Stimulated activated CD8-positive, alpha-beta memory T cell treated with anti-CD3 and anti-CD28 coated beads, Interleukin-7, amount 100 ng/mL, for 1 hour (primary cell): Measurements from ENCODE around the gene DCAF17.

Source experiments
- DNase-seq, 2 donors: peaks; one replicate each; pipeline ENCODE4 v3.0.0-alpha.2; 2020; ENCODE audit warnings: low read depth in 2 of 2

DCAF17 gene, protein sequence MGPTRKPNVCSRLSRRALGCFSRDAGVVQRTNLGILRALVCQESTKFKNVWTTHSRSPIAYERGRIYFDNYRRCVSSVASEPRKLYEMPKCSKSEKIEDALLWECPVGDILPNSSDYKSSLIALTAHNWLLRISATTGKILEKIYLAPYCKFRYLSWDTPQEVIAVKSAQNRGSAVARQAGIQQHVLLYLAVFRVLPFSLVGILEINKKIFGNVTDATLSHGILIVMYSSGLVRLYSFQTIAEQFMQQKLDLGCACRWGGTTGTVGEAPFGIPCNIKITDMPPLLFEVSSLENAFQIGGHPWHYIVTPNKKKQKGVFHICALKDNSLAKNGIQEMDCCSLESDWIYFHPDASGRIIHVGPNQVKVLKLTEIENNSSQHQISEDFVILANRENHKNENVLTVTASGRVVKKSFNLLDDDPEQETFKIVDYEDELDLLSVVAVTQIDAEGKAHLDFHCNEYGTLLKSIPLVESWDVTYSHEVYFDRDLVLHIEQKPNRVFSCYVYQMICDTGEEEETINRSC

DNA sequence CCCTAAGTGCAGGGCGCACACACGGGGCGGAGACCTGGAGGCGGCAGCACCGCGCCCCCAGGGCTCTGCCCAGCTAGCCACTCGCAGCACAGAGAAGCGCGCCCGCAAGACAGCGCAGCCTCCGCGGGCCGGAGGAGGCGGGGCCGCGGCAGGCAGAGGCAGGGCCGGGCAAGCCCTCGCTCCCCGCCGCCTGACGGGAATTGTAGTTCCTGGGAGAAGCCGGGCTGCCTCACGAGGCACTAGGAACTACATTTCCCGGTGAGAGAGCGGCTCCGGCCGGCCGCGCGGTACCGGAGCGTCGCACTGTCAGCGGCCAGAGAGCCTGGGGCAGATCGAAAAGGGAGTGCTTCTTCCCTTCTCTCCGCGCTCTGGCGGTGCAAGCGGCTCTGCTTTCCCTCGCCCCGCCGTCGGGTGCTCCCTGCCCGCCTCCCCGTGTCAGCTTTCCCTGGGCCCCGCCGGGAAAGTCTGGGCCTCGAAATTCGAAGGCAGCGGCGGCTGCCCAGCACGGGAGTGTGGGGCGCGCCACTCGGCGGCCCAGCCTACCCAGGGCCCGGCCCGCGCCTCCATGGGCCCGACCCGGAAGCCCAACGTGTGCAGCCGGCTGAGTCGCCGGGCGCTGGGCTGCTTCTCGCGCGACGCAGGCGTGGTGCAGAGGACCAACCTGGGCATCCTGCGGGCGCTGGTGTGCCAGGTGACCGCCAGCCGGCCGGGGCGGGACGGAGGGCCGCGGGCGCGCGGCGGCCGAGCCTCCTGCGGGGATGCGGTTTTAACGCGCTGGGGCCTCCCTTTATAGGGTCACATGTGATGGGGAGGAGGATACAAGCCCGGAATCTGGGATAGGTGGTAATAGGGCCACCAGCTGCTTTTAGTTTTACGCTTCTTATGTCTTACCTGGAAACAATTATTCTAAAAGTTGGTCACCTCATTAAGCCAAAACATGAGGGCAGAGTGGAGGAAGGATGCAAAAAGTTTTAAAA is at the start of gene DCAF17:
Gene DCAF17, plus strand, starts transcription at position 214 of the 977 bp plus-strand sequence. Its CDS starts 352 bp downstream, at position 566.
- peak; percentile 81 for DNase-seq

DNA sequence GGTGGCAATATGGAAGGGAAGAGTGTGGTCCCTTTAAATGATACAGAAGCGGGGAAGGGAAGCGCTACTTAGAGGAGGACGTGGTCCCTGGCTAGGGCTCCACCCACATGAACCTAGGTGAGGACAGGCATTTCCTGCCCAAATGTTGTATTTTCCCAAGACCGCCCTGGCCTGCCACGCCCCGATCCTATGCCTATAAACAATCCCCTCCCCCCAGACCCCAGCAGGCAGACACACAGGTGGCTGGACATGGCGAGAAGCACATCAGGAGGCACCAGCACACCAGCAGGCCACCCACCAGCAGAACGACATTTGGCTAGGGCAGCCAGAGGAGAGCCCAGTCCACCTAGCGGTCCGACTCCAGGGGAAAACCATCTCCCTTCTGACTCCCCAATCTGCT is 47.4 kb upstream of the DCAF17 start:
- DNase-seq = no peak

DNA sequence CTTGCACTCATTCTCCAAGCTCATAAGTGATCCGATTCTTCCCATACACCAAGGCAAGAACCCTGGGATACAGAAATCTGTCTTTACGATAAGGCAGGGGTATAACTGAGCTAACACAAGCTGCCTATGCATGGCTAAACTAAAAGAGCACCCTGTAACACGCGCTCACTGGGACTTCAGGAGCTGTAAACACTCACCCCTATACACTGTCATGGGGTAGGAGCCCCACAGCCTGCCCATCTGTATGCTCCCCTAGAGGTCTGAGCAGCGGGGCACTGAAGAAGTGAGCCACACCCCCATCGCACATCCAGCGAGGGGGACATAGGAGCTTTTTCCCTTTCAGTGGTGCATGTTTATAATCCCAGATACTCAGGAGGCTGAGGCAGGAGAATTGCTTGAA is 47.0 kb upstream of the DCAF17 start:
- no peak for DNase-seq

DNA sequence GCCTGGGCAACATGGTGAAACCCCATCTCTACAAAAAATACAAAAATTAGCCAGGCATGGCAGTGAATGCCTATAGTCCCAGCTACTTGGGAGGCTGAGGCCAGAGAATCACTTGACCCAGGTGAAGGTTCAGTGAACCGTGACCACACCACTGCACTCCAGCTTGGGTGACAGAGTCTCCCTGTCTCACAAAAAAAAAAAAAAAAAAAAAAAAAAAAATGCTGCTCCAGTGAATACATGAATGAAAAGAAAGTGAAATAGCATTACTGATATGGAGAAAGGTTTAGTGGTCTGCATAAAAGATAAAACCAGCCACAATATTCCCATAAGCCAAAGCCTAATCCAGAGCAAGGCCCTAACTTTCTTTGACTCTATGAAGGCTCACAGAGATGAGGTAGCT is 44.7 kb upstream of the DCAF17 start:
- DNase-seq = no peak

DNA sequence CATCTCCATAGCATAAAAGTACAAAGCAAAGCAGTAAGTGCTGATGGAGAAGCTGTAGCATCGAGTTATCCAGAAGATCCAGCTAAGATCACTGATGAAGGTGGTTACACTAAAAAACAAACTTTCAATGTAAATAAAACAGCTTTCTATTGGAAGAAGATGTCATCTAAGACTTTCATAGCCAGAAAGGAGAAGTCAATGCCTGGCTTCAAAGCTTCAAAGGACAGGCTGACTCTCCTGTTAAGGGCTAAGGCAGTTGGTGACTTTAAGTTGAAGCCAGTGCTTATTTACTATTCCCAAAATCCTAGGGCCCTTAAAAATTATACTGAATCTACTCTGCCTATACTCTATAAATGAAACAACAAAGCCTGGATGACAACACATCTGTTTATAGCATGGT is 44.2 kb upstream of the DCAF17 start:
- no peak for DNase-seq

DNA sequence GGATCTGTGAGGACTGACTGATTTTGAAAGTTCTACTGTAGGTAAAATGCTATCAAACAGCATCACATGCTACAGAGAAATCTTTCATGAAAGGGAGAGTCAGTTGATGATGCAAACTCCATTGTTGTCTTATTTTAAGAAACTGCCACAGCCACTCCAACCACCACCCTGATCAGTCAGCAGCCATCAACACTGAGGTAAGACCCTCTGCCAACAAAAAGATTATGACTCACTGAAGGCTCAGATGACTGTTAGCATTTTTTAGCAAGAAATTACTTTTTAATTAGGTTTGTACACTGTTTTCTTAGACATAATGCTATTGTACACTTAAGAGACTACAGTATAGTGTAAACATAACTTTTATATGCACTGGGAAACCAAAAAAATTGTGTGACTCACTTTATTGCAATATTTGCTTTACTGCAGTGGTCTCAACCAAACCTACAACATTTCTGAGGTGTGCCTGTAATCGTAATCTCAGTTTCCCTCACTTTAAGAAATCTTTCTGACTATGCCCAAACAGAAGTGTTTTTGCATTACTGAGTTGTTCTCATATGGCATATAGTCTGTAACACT is 43.0 kb upstream of the DCAF17 start:
- no peak for DNase-seq

DNA sequence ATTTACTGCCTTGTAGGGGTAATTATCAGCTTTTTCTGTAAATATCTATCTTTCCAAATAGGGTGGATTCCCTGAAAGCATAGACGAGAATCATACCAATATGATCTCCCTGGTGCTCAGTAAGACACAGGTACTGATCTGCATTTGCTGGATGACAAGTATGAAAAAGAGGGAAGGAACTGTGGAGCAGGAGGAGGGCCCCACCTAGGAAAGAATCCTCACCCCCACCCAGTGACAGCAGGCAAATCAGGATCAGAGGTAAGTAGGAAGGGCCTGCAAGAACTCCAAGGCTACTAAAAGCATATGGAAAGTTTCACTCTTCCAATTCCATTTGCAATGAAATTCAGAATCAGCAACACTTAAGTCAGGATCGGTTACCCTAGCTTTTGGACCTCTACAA is 42.5 kb upstream of the DCAF17 start:
- no peak for DNase-seq

DNA sequence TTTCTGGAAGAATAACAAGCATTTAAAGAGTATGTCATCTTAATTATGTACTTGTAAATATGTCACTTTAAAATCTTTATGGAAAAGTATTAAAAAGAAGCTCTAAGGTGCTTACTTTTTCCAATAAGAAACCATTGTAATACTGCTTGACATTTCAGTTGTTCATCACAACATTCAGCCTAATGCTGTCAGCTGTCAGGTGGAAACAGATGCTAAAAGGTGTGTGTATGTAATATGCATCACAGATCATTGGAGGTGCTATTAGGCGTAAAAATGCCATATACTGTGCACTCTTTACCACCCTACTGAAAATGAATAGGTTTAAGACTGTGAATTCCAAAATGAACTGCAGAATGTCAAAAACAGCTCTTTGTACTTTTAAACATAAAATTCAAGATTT is 40.5 kb upstream of the DCAF17 start:
- no peak for DNase-seq

DNA sequence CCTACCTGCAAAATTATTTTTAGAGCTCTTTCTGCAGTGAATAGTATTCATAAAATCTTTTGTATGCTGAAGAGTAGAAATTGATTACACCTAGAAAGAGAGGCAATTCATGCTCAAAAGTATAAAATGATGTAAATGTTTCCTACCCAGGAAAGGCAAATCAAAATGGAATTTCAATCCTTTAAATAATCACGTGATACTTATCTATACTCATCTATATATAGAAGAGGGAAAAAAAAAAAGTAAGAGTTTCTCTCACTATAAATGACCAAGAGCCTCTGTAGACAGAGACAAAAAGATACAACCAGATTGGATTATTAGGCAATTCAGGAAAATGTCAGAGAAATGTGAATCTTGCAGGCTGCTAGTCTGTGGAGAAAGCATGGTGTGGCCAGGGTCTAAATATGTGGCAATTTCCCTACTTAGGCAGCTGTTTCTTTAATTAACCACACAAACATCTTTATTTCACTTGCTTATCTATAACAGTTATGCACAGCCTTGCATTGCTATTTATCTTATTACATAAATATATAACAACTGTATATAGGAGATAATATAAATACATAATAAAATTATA is 39.8 kb upstream of the DCAF17 start:
- DNase-seq = no peak

DNA sequence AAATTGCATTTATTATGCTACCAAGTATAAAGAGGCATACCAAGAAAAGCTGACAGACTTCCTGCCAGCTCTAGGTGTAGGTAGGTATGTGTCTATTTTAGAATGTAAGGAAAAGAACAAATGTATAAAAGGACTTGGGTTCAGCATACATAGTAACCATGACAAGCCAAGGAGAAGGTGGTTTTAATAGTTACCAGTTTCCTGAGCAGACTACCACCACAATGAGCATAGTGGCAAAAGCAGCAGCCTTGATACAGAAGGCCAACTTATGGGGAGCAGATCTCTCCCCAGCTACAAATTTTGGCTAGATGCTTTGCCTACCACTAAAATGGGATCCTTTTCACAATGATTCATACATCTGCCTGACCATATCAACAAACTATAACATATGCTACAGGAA is 34.7 kb upstream of the DCAF17 start:
- DNase-seq = no peak

DNA sequence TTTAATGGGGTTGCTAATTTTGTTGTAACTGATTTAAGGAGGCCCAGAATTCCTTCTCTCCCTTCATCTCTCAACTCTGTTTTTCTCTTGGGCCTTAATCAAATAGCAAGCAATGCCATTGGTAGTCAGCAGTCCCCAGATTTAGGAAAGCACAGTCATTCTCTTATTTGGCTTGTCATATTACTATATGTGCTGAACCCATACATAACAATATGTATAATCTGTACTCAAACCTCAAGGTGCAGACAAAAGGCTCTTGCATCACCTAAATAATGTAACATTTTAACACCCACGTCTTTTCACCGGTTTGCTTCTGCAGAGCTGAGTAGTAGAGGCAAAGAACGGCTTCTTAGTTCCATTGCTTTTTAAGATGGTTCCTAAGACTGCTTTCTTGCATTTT is 33.6 kb upstream of the DCAF17 start:
- no peak for DNase-seq

DNA sequence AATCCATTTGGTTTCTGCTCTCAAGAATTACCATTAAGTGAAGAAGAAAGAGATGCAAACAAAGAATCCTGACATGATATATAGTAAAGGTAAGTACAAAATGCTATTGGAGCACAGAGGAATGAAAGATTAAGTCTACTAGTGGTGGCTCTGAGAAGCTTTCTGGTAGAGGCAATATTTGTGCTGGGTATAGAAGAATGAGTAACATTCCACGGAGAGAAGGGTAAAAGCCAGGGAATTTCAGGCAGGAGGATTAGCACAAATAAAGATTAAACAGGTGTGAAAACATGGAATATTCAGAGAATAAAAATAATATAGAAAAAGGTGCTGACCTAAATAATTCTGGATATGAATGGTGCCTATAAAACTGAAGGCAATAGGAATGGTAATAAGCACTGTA is 32.1 kb upstream of the DCAF17 start:
- DNase-seq = no peak

DNA sequence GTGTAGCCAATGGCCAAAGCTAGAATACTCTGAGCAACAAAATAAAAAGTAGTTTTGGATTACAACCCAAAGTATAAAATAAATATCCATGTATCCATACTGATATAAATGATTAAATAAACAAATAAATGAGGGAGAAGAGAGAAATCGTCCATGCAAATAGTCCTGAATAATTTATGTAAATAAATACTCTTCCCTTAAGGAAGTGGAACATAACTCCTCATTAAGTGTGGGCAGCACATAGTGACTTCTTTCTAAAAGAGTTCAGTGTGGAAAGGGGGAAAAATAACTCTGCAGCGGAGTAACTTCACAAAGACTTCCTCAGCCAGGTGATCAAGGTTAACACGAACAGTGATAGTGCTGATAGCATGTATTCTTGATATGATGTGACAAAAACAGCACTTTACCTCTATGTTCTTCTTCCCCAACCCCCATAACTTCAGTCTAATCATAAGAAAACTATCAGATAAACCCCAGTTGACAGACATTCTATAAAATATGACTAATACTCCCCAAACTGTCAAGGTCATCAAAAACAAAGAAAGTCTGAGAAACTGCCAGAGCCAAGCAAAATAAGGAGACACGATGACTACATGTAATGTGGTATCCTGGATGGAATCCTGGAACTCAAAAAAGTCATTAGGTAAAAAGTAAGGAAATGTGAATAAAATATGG is 31.0 kb upstream of the DCAF17 start:
- DNase-seq = no peak

DNA sequence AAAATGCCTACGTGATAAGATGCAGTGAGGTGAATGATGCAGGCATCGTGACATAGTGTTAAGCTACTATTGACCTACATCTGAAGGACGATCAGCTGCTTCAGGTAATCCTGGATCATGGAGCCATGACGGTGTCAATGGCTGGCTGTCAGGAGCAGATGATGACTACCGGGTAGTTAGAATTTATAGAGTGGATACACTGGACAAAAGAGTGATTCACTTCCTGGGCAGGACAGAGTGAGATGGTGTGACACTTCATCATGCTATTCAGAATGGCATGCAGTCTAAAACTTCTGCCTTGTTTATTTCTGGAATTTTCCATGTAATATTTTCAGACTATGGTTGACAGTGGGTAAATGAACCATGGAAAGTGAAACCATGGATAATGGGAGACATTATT is 29.8 kb upstream of the DCAF17 start:
- no peak for DNase-seq

DNA sequence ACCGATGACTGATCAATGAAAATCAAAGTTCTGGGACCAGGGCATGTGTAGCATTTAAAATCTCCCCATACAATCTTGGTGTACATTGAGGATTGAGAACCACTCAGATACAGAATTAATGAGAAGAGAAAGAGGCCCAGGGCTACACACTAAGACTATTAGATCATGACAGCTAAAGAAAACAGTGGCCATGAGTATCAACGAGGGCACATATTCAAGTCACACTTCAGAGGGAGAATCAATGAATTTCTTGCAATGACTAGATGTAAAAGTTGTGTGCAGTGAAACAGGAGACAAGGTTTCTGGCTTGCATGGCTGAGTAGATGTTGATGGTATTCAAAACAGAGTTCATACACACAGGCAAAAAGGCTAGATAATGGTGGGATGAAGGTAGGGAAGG is 29.3 kb upstream of the DCAF17 start:
- no peak for DNase-seq

DNA sequence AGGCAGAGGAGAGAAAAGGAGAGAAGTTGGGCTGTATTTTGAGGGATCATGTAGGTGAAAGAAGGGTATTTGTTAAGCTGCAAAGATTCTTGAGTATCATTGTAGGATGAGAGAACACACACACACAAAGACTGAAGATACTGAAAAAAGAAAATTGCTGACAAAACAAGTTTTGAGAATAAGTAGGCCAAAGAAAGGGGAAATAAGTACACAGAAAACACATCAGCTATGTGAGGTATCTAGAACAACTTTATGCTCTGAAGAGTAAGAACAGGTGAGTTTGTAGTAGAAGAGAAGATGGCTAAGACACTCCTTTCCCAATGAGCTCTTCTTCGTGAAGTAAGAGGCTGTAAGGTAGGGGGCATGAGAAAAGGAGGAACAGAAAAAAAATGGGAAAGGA is 28.5 kb upstream of the DCAF17 start:
- DNase-seq = no peak

DNA sequence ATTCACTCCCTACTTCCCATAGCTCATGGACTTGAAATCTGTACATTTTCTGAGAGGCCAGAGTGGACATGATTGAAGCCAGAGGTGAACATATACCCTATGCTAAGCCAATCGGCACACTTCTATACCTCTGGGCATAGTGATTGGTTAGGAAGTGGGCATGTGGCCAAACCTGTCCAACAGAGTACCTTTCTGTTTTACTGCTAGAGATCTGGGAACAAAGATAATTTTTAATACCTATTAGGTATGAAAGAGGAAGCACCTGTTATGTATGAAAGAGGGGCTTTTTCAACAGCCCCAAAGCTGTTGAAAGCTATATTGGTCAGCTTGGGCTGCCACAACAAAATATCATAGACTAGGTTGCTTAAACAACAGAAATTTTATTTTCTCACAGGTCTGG is 28.0 kb upstream of the DCAF17 start:
- DNase-seq = no peak

DNA sequence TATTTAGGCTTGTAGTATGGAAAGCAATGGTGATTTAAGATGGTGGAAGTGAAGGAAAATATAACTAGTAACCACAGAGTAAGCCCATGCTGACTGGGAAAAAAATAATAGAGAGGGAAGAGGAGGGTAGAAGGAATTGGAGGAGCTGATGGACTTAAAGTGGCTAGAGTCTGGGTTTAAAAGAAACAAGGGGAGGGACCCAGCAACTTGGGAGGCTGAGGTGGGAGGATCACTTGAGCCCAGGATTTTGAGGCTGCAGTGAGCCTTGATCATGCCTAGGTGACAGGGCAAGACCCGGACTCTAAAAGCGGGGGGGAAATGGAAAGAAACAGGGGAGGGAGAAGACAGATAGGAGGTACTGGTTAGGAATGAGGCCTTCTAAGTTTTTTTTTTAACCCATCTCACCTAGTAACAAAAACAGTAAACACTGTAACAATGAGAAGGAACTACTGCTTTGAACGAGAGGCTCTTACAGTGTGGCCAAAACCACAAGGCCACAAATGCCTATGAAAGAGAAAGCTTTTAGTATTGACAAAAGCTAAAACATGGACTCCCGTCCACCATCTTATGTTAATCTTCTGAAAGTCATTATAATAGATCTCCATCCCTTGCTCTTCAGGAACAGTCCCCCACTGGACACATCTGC is 26.9 kb upstream of the DCAF17 start:
- no peak for DNase-seq

DNA sequence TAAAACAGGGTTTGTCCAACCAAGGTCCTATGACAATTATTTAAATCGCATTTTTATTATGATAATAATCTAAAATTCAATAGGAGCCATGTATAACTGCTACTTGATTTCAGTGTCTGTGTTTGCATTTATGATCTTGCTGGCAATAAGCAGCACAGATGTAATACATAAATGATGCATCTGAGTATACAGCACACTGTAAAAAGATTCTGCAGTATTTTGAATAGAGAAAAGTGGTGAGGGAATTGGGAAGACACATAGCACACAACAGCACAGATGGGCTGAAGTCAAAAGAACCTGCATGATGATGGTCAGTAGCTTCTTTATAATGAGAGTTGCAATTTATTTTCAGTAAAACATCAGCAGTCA is 26.4 kb upstream of the DCAF17 start:
- DNase-seq = no peak

DNA sequence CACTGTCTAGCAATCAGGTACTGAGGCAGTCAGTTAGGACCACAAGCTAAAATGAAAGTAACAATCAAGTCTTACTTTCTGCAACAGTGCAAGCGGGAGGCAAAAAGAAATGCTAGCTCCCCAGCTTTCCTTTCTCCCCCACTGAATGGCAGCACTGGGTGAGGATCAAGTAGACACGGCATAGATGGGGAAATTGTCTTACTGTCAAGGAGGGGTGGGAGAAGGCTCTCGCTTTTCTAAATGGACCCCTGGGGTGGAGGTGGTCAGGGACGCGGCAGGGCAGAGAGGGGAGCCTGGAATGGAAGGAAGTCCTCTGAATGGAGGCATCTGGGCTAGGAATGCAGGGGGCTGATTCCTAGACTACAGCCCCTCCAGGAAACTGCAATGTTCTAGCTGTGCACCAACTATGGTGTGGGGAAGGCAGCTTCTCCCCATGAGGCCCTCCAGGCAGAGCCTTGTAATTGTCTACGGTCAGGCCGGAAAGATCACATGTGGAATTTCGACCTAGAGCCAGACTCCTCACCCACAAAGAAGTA is 24.5 kb upstream of the DCAF17 start:
- no peak for DNase-seq

DNA sequence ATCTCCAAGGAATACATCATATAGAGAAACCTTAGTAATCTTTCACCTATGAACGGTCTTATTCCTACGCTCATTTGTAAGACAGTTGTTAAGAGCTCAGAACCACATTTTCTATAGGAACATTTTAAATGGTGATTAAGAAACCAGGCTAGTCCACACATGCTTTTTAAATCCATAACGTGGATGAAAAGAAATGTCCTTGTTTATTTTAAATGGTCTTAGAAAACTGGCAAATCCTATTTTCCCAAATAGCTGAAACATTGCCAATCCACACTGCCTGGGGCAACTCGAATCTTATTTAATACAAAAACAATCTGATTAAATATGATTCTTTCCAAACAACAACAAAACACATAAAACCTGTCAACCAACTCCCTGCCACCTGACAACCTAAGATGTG is 23.9 kb upstream of the DCAF17 start:
- DNase-seq = no peak
